B cell (primary cell): ENCODE results near the gene DEFB124.

Source experiments
- CTCF ChIP-seq: fragments of 200-600 bp; IDR thresholded peaks from one replicate; pipeline ENCODE4 v1.8.0; 2022; ENCODE audit warnings: antibody characterized with exemption, mild to moderate bottlenecking
- EZH2 ChIP-seq: IDR thresholded peaks from 2 replicates; pipeline ENCODE4 v1.6.1; 2012; ENCODE audit warnings: borderline replicate concordance, low read depth, mild to moderate bottlenecking, moderate library complexity, low read length; ENCODE audit not compliant: insufficient read depth, poor library complexity, severe bottlenecking

- TF ChIP-seq EZH2 = no peak
- no peak for TF ChIP-seq CTCF
Measured at GRCh38 chr20:31522731-31523130, 47.8 kb upstream of the DEFB124 start.
